Activated B cell treated with CpG ODN at 0.5 μM for 24 hours (primary cell): ENCODE measurements around the gene SMAD1. TPM values are rescaled to one million over a fixed set of nuclear protein-coding genes. Genes with fewer than 3 reads are reported as not detected.
"Not testable (repeated sequence)": the region's sequence is repeated elsewhere in the genome, so short reads cannot be mapped to it uniquely, and the experiment has no call there.

Source experiments
- ATAC-seq: fragments of 200-7000 bp; cut with Tn5 transposase; one replicate; pipeline ENCODE4 v1.10.0; 2021; ENCODE audit warnings: low read depth, mild to moderate bottlenecking, moderate library complexity
- CTCF ChIA-PET: fragments of 350-600 bp; sonication (Branson Sonifier 250); formaldehyde crosslinking; loops from one replicate; lab custom pipeline; 2021; ENCODE audit warnings: antibody characterized with exemption; lab: Charles Lee
- POLR2A ChIA-PET: fragments of 350-600 bp; sonication (Branson Sonifier 250); formaldehyde crosslinking; loops from one replicate; lab custom pipeline; 2021; ENCODE audit warnings: antibody characterized with exemption; lab: Charles Lee
- DNase-seq: peaks from one replicate; pipeline ENCODE4 v3.0.0; 2022
- H3K27ac Mint-ChIP-seq: one replicate; pipeline ENCODE4 v1.8.0; 2020; ENCODE audit warnings: mixed read lengths
- H3K27me3 Mint-ChIP-seq: one replicate; pipeline ENCODE4 v1.8.0; 2021; ENCODE audit warnings: mixed read lengths
- H3K36me3 Mint-ChIP-seq: one replicate; pipeline ENCODE4 v1.8.0; 2021; ENCODE audit warnings: low read depth, mixed read lengths
- H3K4me1 Mint-ChIP-seq: one replicate; pipeline ENCODE4 v1.8.0; 2021; ENCODE audit warnings: mixed read lengths
- H3K4me3 Mint-ChIP-seq: one replicate; pipeline ENCODE4 v1.8.0; 2020; ENCODE audit warnings: mild to moderate bottlenecking, mixed read lengths
- H3K9me3 Mint-ChIP-seq: one replicate; pipeline ENCODE4 v1.8.0; 2020; ENCODE audit warnings: mixed read lengths
- CTCF ChIP-seq: fragments of 200-600 bp; IDR thresholded peaks from one replicate; pipeline ENCODE4 v1.8.0; 2022; ENCODE audit warnings: antibody characterized with exemption, mild to moderate bottlenecking
- intact Hi-C: fragments of 100-400 bp; cut with micrococcal nuclease; formaldehyde crosslinking; loops from one replicate; pipeline ENCODE4 v1.15.1; 2024
- total RNA-seq: library from RNA; stranded (reverse); gene quantifications from 2 replicates; pipeline ENCODE4 v1.2.3, GENCODE V29; 2022

The SMAD1 gene
- total RNA-seq, 1 donor from 2014 or later = not detected

GRCh38 chr4:145567516-145567915, 85.9 kb downstream of the SMAD1 start:
- H3K27me3 Mint-ChIP-seq = peaks cover 26% of the 10 kb centered on the region

DNA sequence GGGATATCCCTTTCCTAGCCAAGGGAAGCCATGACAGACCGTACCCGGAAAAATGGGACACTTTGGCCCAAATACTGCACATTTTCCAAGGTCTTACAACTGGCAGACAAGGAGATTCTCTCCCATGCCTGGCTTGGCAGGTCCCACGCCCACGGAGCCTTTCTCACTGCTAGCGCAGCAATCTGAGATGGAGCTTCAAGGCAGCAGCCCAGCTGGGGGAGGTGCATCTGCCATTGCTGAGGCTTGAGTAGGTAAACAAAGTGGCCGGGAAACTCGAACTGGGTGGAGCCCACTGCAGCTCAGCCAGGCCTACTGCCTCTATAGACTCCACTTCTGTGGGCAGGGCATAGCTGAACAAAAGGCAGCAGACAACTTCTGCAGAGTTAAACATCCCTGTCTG, 92.9 kb downstream of the SMAD1 start:
- H3K4me1 Mint-ChIP-seq, H3K27ac Mint-ChIP-seq, POLR2A ChIA-PET, ATAC-seq, CTCF ChIA-PET, H3K36me3 Mint-ChIP-seq, intact Hi-C loops, DNase-seq, H3K4me3 Mint-ChIP-seq, H3K27me3 Mint-ChIP-seq: not testable (repeated sequence)
- peaks cover 11% of the 10 kb centered on the region for H3K9me3 Mint-ChIP-seq

More at GRCh38 chr4:145567516-145567915, 85.9 kb downstream of the SMAD1 start:
- no peak overlapping the region for H3K4me3 Mint-ChIP-seq
- ChIA-PET POLR2A (no interaction called here), CTCF (no interaction called here)
- no peak for ATAC-seq
- peaks cover 19% of the 10 kb centered on the region for H3K9me3 Mint-ChIP-seq
- no peak for TF ChIP-seq CTCF
- no peaks in the 10 kb centered on the region for H3K4me1 Mint-ChIP-seq
- intact Hi-C loops = no loop called here
- H3K27ac Mint-ChIP-seq = no peak overlapping the region
- DNase-seq = no peak
- no peaks in the 10 kb centered on the region for H3K36me3 Mint-ChIP-seq

GRCh38 chr4:145580906-145581305, 99.3 kb downstream of the SMAD1 start:
- ChIA-PET POLR2A (no interaction called here), CTCF (no interaction called here)
- intact Hi-C loops = no loop called here
- Mint-ChIP-seq H3K36me3 (no peaks in the 10 kb centered on the region), H3K4me1 (no peaks in the 10 kb centered on the region), H3K4me3 (no peak overlapping the region), H3K27me3 (peaks cover 4% of the 10 kb centered on the region), H3K27ac (no peak overlapping the region), H3K9me3 (peaks cover 7% of the 10 kb centered on the region)
- no peak for TF ChIP-seq CTCF
- DNase-seq = no peak
- ATAC-seq = no peak

DNA sequence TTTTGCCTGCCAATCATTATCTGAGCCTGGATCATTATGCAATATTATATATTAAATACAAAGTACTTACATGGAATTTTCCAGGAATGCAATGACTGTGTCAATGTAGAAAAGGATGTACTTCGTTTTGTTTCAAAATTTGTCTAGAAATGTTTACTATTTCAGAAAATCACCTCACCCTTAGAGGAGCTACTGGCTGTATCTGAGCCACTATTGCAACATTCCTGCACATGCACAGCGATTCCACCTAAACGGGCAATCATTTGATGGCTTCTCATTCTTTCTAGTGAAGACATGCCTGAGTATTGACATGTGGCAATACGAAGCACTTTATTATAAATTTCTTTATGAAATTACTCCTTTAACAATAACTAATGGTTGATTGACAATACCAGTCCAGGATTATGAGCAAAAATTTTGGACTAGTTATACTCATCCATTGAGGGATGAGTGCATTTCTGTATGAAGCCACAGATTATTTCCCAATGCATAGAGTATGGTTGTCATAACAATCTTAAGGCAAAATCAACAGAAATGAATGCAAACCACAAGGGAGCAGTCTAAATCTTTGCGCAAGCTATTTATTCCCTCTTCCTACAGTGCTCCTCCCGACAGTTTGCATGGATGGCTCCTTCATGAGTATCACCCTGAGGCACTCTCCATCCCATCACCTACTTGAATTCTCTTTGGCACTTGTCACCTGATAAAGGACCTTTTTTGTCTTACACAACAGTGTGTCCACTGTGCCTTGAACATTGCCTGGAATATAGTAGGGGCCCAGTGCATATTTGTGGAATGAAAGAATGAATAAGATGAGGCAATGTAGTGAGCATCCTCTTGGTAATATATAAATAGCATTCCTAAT, 101.8 kb downstream of the SMAD1 start:
- H3K27me3 Mint-ChIP-seq = no peaks in the 10 kb centered on the region
- no peaks in the 10 kb centered on the region for H3K36me3 Mint-ChIP-seq
- H3K27ac Mint-ChIP-seq = no peak overlapping the region
- DNase-seq (no peak), ATAC-seq (no peak)
- H3K4me3 Mint-ChIP-seq = no peak overlapping the region
- no peak for TF ChIP-seq CTCF
- ChIA-PET POLR2A (no interaction called here), CTCF (no interaction called here)
- peaks cover 4% of the 10 kb centered on the region for H3K9me3 Mint-ChIP-seq
- no peaks in the 10 kb centered on the region for H3K4me1 Mint-ChIP-seq
- intact Hi-C loops = no loop called here

- Mint-ChIP-seq H3K4me1 (no peaks in the 10 kb centered on the region), H3K27ac (no peak overlapping the region), H3K27me3 (peaks cover 3% of the 10 kb centered on the region), H3K36me3 (no peaks in the 10 kb centered on the region), H3K9me3 (peaks cover 3% of the 10 kb centered on the region), H3K4me3 (no peak overlapping the region)
- no peak for TF ChIP-seq CTCF
- ChIA-PET CTCF (no interaction called here), POLR2A (no interaction called here)
- ATAC-seq (no peak), DNase-seq (no peak)
- intact Hi-C loops = no loop called here
Observed at GRCh38 chr4:145587088-145587754, 105.6 kb downstream of the SMAD1 start.

DNA sequence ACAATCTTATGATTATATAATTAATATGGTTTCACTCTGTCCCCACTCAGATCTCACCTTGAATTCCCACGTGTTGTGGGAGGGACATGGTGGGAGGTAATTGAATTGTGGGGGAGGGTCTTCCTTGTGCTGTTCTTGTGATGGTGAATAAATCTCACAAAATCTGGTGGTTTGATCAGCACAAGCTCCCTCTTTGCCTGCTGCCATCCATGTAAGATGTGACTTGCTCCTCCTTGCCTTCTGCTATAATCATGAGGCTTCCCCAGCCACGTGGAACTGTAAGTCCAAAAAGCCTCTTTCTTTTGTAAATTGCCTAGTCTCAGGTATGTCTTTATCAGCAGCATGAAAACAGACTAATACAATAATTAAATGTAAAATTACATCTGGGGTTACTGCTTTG, 107.7 kb downstream of the SMAD1 start:
- intact Hi-C loops, DNase-seq, POLR2A ChIA-PET, H3K9me3 Mint-ChIP-seq, H3K4me1 Mint-ChIP-seq, H3K27ac Mint-ChIP-seq, H3K4me3 Mint-ChIP-seq, ATAC-seq, H3K27me3 Mint-ChIP-seq, CTCF ChIA-PET, H3K36me3 Mint-ChIP-seq: not testable (repeated sequence)
